Astrocyte (in vitro differentiated cells and primary cell): ENCODE results near the gene SELENOK. TPM values are rescaled to one million over a fixed set of nuclear protein-coding genes. Genes with fewer than 3 reads are reported as not detected.

Experiments used
- DNase-seq: peaks from one replicate; pipeline ENCODE4 v3.0.0-alpha.2; 2010; ENCODE audit warnings: low read depth
- FAIRE-seq: peaks from 2 replicates; lab custom pipeline; 2011; peaks lifted over from hg19 to GRCh38; lab: Jason Lieb, UNC
- H2AFZ ChIP-seq: 2 replicates; pipeline ENCODE4 v1.6.0; 2012; ENCODE audit warnings: low read depth, low read length, inconsistent platforms
- H3K27ac ChIP-seq: 2 replicates; pipeline ENCODE4 v1.5.1; 2011; ENCODE audit warnings: low read depth, low read length, inconsistent platforms
- H3K27me3 ChIP-seq: 2 replicates; pipeline ENCODE4 v1.6.0; 2011; ENCODE audit warnings: low read length, inconsistent platforms; ENCODE audit not compliant: insufficient read depth
- H3K36me3 ChIP-seq: 2 replicates; pipeline ENCODE4 v1.5.1; 2011; ENCODE audit warnings: low read length, inconsistent platforms; ENCODE audit not compliant: insufficient read depth
- H3K4me1 ChIP-seq: 2 replicates; pipeline ENCODE4 v1.5.1; 2011; ENCODE audit warnings: low read length, inconsistent platforms; ENCODE audit not compliant: insufficient read depth
- H3K4me2 ChIP-seq: 2 replicates; pipeline ENCODE4 v1.6.0; 2012; ENCODE audit warnings: low read length, inconsistent platforms
- H3K4me3 ChIP-seq: 2 replicates; pipeline ENCODE4 v1.5.1; 2011; ENCODE audit warnings: low read depth, mild to moderate bottlenecking, low read length, inconsistent platforms; ENCODE audit not compliant: insufficient read depth
- H3K79me2 ChIP-seq: 2 replicates; pipeline ENCODE4 v1.6.0; 2012; ENCODE audit warnings: mild to moderate bottlenecking, low read length, inconsistent platforms; ENCODE audit not compliant: insufficient read depth
- H3K9ac ChIP-seq: 2 replicates; pipeline ENCODE4 v1.6.0; 2012; ENCODE audit warnings: mild to moderate bottlenecking, low read length, inconsistent platforms
- H3K9me3 ChIP-seq: 2 replicates; pipeline ENCODE4 v1.5.1; 2012; ENCODE audit warnings: low read depth, mild to moderate bottlenecking, low read length, inconsistent platforms; ENCODE audit not compliant: insufficient read depth
- H4K20me1 ChIP-seq: 2 replicates; pipeline ENCODE4 v1.6.0; 2012; ENCODE audit warnings: low read length, inconsistent platforms; ENCODE audit not compliant: insufficient read depth
- H3K27ac Mint-ChIP-seq: one replicate; pipeline ENCODE4 v1.8.0; 2021; ENCODE audit warnings: mild to moderate bottlenecking, mixed read lengths; ENCODE audit not compliant: unreplicated experiment
- H3K27me3 Mint-ChIP-seq: one replicate; pipeline ENCODE4 v1.8.0; 2021; ENCODE audit warnings: low read depth, mixed read lengths; ENCODE audit not compliant: unreplicated experiment
- H3K36me3 Mint-ChIP-seq: one replicate; pipeline ENCODE4 v1.8.0; 2021; ENCODE audit warnings: low read depth, mixed read lengths; ENCODE audit not compliant: unreplicated experiment
- H3K4me1 Mint-ChIP-seq: one replicate; pipeline ENCODE4 v1.8.0; 2021; ENCODE audit warnings: low read depth, mixed read lengths; ENCODE audit not compliant: unreplicated experiment
- H3K4me3 Mint-ChIP-seq: one replicate; pipeline ENCODE4 v1.8.0; 2021; ENCODE audit warnings: mild to moderate bottlenecking, moderate library complexity, mixed read lengths; ENCODE audit not compliant: unreplicated experiment
- H3K9me3 Mint-ChIP-seq: one replicate; pipeline ENCODE4 v1.8.0; 2021; ENCODE audit warnings: mild to moderate bottlenecking, mixed read lengths; ENCODE audit not compliant: unreplicated experiment
- EZH2 ChIP-seq: IDR thresholded peaks from 2 replicates; pipeline ENCODE4 v1.6.1; 2012; ENCODE audit warnings: mild to moderate bottlenecking, low read length, inconsistent platforms; ENCODE audit not compliant: insufficient read depth
- total RNA-seq: library from RNA; stranded (reverse); gene quantifications from 2 replicates; pipeline ENCODE4 v1.2.1, GENCODE V29; 2021
- TF ChIP-seq, protein P1 (sequence below): IDR thresholded peaks from 2 replicates; pipeline ENCODE4 v1.5.1; 2011; ENCODE audit warnings: low read depth, mild to moderate bottlenecking, inconsistent platforms, low read length, moderate library complexity; ENCODE audit not compliant: insufficient read depth

SELENOK gene
- total RNA-seq, 1 donor from 2014 or later = 43.7 TPM

DNA sequence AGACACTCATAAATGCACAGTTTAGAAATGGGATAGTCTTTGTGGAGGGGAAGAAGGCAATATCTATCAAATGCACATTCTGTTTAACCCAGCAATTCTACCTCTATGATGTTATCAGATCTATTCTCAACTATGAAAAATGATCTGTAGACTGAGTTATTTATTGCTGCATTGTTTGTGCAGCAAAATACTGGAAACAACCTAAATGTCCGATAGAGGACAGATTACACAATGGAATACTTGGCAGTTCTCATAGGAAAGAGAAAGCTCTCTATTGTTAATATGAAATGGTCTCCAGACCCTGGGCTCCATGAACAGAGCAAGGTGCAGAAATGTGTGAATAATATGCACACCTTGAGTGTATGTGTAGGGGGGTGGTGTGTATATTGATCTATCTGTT, 49.0 kb upstream of the SELENOK start:
- Mint-ChIP-seq H3K27me3 (peaks cover 8% of the 10 kb centered on the region), H3K27ac (no peak overlapping the region), H3K4me3 (no peak overlapping the region), H3K9me3 (no peaks in the 10 kb centered on the region), H3K36me3 (no peaks in the 10 kb centered on the region), H3K4me1 (no peaks in the 10 kb centered on the region)
- Histone ChIP-seq H3K9ac (no peak overlapping the region), H2AFZ (no peak overlapping the region), H3K79me2 (no peaks in the 10 kb centered on the region), H3K4me2 (peak overlapping the region; percentile 6), H4K20me1 (no peaks in the 10 kb centered on the region), H3K27me3 (no peaks in the 10 kb centered on the region), H3K27ac (no peak overlapping the region), H3K4me3 (no peak overlapping the region), H3K4me1 (peaks cover 7% of the 10 kb centered on the region), H3K36me3 (no peaks in the 10 kb centered on the region), H3K9me3 (no peaks in the 10 kb centered on the region)
- no peak for FAIRE-seq
- DNase-seq = no peak
- no peak for TF ChIP-seq EZH2
- TF ChIP-seq, protein P1, sequence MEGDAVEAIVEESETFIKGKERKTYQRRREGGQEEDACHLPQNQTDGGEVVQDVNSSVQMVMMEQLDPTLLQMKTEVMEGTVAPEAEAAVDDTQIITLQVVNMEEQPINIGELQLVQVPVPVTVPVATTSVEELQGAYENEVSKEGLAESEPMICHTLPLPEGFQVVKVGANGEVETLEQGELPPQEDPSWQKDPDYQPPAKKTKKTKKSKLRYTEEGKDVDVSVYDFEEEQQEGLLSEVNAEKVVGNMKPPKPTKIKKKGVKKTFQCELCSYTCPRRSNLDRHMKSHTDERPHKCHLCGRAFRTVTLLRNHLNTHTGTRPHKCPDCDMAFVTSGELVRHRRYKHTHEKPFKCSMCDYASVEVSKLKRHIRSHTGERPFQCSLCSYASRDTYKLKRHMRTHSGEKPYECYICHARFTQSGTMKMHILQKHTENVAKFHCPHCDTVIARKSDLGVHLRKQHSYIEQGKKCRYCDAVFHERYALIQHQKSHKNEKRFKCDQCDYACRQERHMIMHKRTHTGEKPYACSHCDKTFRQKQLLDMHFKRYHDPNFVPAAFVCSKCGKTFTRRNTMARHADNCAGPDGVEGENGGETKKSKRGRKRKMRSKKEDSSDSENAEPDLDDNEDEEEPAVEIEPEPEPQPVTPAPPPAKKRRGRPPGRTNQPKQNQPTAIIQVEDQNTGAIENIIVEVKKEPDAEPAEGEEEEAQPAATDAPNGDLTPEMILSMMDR = no peak

DNA sequence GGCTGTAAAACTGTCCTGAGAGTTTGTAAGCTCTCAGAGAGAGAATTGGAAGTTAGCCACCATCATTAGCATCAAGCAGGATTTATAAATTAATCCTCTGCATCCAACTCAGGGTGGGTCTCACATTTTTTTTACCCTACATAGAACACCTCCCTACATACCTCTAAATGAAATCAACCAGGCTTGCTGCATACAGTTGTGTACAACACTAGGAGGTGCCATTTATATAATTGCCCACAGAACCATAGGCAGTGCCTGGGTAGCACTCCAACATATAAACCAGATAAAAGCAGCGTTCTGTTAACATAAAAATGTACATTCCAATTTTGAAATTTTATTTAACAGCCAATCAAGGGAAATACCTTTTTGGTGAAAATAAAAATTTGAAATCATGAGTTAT, 48.2 kb upstream of the SELENOK start:
- H3K4me1 Mint-ChIP-seq = no peaks in the 10 kb centered on the region

DNA sequence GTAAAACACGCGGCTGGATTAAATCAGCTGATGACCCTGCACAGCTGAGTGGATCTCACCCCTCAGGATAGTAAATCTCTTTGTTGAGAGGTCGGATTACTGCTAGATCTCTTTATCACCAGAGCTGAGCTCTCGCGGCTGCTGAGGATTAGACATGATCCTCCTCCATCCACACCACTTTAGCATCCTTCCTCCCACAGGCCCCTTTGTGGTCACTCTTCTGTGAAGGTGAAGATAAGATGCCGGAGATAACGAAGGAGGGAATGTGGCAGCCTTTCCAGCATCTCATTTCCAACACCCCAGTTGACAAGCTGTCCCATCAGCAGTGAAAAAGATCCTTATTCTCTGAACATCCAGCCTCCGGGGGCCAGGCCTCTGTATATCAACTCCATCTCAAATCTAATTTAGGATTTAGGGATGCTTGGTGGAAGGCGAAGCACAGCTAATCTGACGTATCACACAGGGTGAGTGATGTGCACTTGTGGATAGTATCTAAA, 47.5 kb upstream of the SELENOK start:
- DNase-seq = no peak
- H3K9ac ChIP-seq = no peak overlapping the region
- no peaks in the 10 kb centered on the region for H3K79me2 ChIP-seq
- FAIRE-seq = no peak
- H3K27ac ChIP-seq = no peak overlapping the region
- H2AFZ ChIP-seq = no peak overlapping the region
- no peaks in the 10 kb centered on the region for H4K20me1 ChIP-seq
- no peak overlapping the region for H3K4me2 ChIP-seq
- no peaks in the 10 kb centered on the region for H3K4me1 Mint-ChIP-seq
- TF ChIP-seq, protein P1 = no peak
- TF ChIP-seq EZH2 = no peak
- peaks cover 8% of the 10 kb centered on the region for H3K27me3 Mint-ChIP-seq
- H3K36me3 ChIP-seq = no peaks in the 10 kb centered on the region
- no peak overlapping the region for H3K27ac Mint-ChIP-seq
- peaks cover 7% of the 10 kb centered on the region for H3K4me1 ChIP-seq
- H3K27me3 ChIP-seq = no peaks in the 10 kb centered on the region
- H3K4me3 Mint-ChIP-seq = no peak overlapping the region
- peaks cover 5% of the 10 kb centered on the region for H3K9me3 Mint-ChIP-seq
- no peaks in the 10 kb centered on the region for H3K36me3 Mint-ChIP-seq
- no peaks in the 10 kb centered on the region for H3K9me3 ChIP-seq
- H3K4me3 ChIP-seq = no peak overlapping the region

More for the DNA sequence above, 48.2 kb upstream of the SELENOK start:
- H3K27ac Mint-ChIP-seq = no peak overlapping the region
- no peak overlapping the region for H3K4me3 Mint-ChIP-seq
- DNase-seq (no peak), FAIRE-seq (no peak)
- H4K20me1 ChIP-seq = no peaks in the 10 kb centered on the region
- no peaks in the 10 kb centered on the region for H3K79me2 ChIP-seq
- H3K9ac ChIP-seq = no peak overlapping the region
- TF ChIP-seq, protein P1 = no peak
- TF ChIP-seq EZH2 = no peak
- no peaks in the 10 kb centered on the region for H3K36me3 Mint-ChIP-seq
- H3K27me3 Mint-ChIP-seq = peaks cover 8% of the 10 kb centered on the region
- H2AFZ ChIP-seq = no peak overlapping the region
- H3K4me2 ChIP-seq = no peak overlapping the region
- no peak overlapping the region for H3K27ac ChIP-seq
- H3K9me3 ChIP-seq = no peaks in the 10 kb centered on the region
- peaks cover 3% of the 10 kb centered on the region for H3K9me3 Mint-ChIP-seq
- H3K27me3 ChIP-seq = no peaks in the 10 kb centered on the region
- no peaks in the 10 kb centered on the region for H3K36me3 ChIP-seq
- H3K4me1 ChIP-seq = peaks cover 7% of the 10 kb centered on the region
- no peak overlapping the region for H3K4me3 ChIP-seq
